Measurements from ENCODE around the gene SEMA3E. TPM values are rescaled to one million over a fixed set of nuclear protein-coding genes. Genes with fewer than 3 reads are reported as not detected.

The SEMA3E gene
- total RNA-seq (not detected), polyA plus RNA-seq (not detected), total RNA-seq (not detected)

DNA sequence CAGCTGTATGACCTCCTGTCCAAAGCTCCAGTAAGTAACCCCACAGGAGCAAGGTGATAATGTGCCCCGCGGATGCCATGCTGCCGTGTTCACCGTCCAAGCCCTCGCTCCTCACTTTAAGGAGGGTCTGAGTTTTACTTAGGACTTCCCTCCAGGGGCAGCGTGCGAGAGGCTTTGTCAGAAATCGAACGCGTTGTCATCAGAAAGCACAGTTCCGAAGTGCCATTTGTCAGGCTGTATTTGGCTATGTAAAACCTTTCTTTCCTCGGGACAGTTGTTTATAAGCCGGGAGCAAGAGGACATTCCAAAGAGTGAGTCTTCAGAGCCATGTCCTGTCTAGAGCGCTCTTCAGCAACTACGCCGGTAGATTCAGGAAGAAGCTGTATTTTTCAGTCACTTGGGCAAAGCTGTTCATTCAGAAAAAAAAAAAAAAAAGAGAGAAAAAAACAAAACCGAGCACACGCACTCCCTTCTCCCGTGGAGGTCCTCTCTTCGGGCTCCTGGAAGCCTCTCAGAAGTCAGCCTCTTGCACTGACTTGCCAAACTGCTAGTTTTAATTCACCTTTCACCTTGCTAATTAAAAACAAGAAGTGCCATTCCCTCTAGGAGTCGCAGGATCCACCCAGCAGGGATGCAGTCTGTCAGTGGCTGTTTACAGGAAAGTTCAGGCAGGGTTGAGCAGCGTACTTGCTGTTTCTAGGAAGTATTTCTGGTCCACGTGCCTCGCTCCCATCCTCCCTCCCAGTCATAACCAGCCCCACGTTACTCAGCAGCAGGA lies at the start of gene SEMA3E:
Gene SEMA3E (minus strand): TSS at position 676 of the 778 bp plus-strand sequence.
- no peaks in the 10 kb centered on the region for H3K27me3 ChIP-seq (ENCODE audit: control insufficient read depth in 2 of 2, insufficient read depth in 2 of 2, low read length in 2 of 2)
- no peaks in the 10 kb centered on the region for H3K9me3 ChIP-seq (ENCODE audit: control insufficient read depth in 2 of 3, low read length in 3 of 3)
- Mint-ChIP-seq H3K4me3 (no peak within 1 kb of the TSS), H3K9me3 (peaks cover 0 to 5% (median 0%) of the 10 kb centered on the region in 11 donors), H3K4me1 (no peaks in the 10 kb centered on the region), H3K27ac (no peak within 1 kb of the TSS), H3K36me3 (no peaks in the 10 kb centered on the region), H3K27me3 (peaks cover 8 to 15% (median 13%) of the 10 kb centered on the region in 5 donors)
- no peaks in the 10 kb centered on the region for H3K36me3 ChIP-seq (ENCODE audit: control insufficient read depth in 2 of 3, insufficient read depth in 3 of 3, low read length in 3 of 3)
- ChIA-PET POLR2A (no interaction called here), CTCF (no interaction called here)
- no peak within 1 kb of the TSS for H3K27ac ChIP-seq (ENCODE audit: low read depth, low read length)
- ATAC-seq (no peak), DNase-seq (no peak)
- no peaks in the 10 kb centered on the region for H3K4me1 ChIP-seq (ENCODE audit: control insufficient read depth in 2 of 2, insufficient read depth in 2 of 2, low read length in 2 of 2)
- H3K4me3 ChIP-seq (ENCODE audit: low read length), result no peak within 1 kb of the TSS
- intact Hi-C loops (cut with micrococcal nuclease), result no loop called here

DNA sequence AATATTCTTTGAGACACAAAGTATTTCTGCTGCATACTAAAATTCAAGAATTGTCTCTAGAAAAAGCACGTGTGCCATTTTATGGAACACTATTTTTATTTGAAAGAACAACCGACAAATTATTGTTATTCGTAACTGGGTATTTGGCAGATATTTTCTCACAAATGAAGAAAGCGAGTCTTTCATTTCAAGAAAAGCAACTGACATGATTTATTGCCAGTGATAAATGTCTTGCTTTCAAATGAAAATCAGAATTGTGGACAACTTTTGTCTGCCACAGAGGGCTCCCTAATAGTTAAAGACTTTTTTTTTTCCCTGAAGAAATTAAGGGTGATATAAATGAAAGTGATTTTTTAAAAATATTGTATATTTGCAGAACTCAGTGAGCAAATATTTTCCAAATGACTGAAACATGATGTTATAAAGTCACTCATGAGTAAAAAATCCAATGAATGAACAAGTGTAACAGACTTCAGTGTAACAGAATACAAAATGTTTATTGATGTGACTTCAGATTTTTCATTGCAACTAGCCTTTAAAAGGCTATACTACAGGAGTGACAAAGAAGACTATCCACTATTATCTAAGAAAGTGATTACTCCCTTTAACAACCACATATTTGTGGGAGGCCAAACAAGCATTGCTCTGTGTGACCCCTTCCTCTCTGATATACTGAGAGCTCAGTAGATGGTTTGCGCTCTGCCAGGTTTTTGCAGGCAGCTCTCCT lies 49.0 kb upstream of the SEMA3E start:
- Histone ChIP-seq H3K4me3 (ENCODE audit: low read length) (no peak overlapping the region), H3K27me3 (ENCODE audit: control insufficient read depth in 2 of 2, insufficient read depth in 2 of 2, low read length in 2 of 2) (no peaks in the 10 kb centered on the region), H3K9me3 (ENCODE audit: control insufficient read depth in 2 of 3, low read length in 3 of 3) (no peaks in the 10 kb centered on the region), H3K4me1 (ENCODE audit: control insufficient read depth in 2 of 2, insufficient read depth in 2 of 2, low read length in 2 of 2) (no peaks in the 10 kb centered on the region), H3K36me3 (ENCODE audit: control insufficient read depth in 2 of 3, insufficient read depth in 3 of 3, low read length in 3 of 3) (no peaks in the 10 kb centered on the region), H3K27ac (ENCODE audit: low read depth, low read length) (no peak overlapping the region)
- ChIA-PET CTCF (no interaction called here), POLR2A (no interaction called here)
- intact Hi-C loops (cut with micrococcal nuclease), result no loop called here
- ATAC-seq (no peak), DNase-seq (no peak)
- Mint-ChIP-seq H3K27ac (no peak overlapping the region), H3K4me3 (no peak overlapping the region), H3K27me3 (no peaks in the 10 kb centered on the region), H3K4me1 (no peaks in the 10 kb centered on the region), H3K36me3 (no peaks in the 10 kb centered on the region), H3K9me3 (peaks cover 0 to 8% (median 4%) of the 10 kb centered on the region in 11 donors)

DNA sequence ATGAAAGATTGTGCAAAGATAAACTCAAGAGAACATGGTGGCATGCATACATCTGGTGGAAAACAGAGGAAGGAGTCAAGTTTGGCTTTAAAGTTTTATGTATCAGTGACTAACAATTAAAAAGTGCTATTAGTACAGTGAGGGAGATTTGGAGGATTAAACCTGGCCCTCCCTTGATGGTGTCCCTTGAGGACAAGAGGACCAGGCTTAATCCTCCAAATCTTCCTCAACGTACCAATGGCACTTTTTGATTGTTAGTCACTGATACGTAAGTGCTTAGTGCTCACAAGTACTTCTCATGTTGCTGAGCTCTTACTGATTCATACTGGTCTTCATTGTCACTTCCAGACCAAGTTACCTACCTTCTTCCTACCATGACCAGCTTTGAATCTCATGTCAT lies 47.2 kb upstream of the SEMA3E start:
- Mint-ChIP-seq H3K27me3 (no peaks in the 10 kb centered on the region), H3K27ac (no peak overlapping the region), H3K9me3 (peaks cover 0 to 8% (median 1%) of the 10 kb centered on the region in 11 donors), H3K4me3 (no peak overlapping the region), H3K4me1 (no peaks in the 10 kb centered on the region), H3K36me3 (no peaks in the 10 kb centered on the region)
- ATAC-seq (no peak), DNase-seq (no peak)
- Histone ChIP-seq H3K4me3 (ENCODE audit: low read length) (no peak overlapping the region), H3K4me1 (ENCODE audit: control insufficient read depth in 2 of 2, insufficient read depth in 2 of 2, low read length in 2 of 2) (no peaks in the 10 kb centered on the region), H3K36me3 (ENCODE audit: control insufficient read depth in 2 of 3, insufficient read depth in 3 of 3, low read length in 3 of 3) (no peaks in the 10 kb centered on the region), H3K27me3 (ENCODE audit: control insufficient read depth in 2 of 2, insufficient read depth in 2 of 2, low read length in 2 of 2) (no peaks in the 10 kb centered on the region), H3K9me3 (ENCODE audit: control insufficient read depth in 2 of 3, low read length in 3 of 3) (no peaks in the 10 kb centered on the region), H3K27ac (ENCODE audit: low read depth, low read length) (no peak overlapping the region)
- ChIA-PET CTCF (no interaction called here), POLR2A (no interaction called here)
- intact Hi-C loops (cut with micrococcal nuclease), result no loop called here

GRCh38 chr7:83695128-83695960 lies 46.4 kb upstream of the SEMA3E start:
- H3K4me3 ChIP-seq (ENCODE audit: low read length), result no peak overlapping the region
- Mint-ChIP-seq H3K36me3 (no peaks in the 10 kb centered on the region), H3K27me3 (no peaks in the 10 kb centered on the region), H3K4me3 (no peak overlapping the region), H3K27ac (no peak overlapping the region), H3K9me3 (peaks cover 0 to 8% (median 4%) of the 10 kb centered on the region in 11 donors), H3K4me1 (peaks cover 0 to 1% (median 0%) of the 10 kb centered on the region in 7 donors)
- ChIA-PET CTCF (no interaction called here), POLR2A (no interaction called here)
- DNase-seq (no peak), ATAC-seq (no peak)
- no peaks in the 10 kb centered on the region for H3K36me3 ChIP-seq (ENCODE audit: control insufficient read depth in 2 of 3, insufficient read depth in 3 of 3, low read length in 3 of 3)
- H3K27ac ChIP-seq (ENCODE audit: low read depth, low read length), result no peak overlapping the region
- no peaks in the 10 kb centered on the region for H3K9me3 ChIP-seq (ENCODE audit: control insufficient read depth in 2 of 3, low read length in 3 of 3)
- H3K27me3 ChIP-seq (ENCODE audit: control insufficient read depth in 2 of 2, insufficient read depth in 2 of 2, low read length in 2 of 2), result no peaks in the 10 kb centered on the region
- no peaks in the 10 kb centered on the region for H3K4me1 ChIP-seq (ENCODE audit: control insufficient read depth in 2 of 2, insufficient read depth in 2 of 2, low read length in 2 of 2)
- intact Hi-C loops (cut with micrococcal nuclease), result no loop called here

- Mint-ChIP-seq H3K27ac (no peak overlapping the region), H3K27me3 (no peaks in the 10 kb centered on the region), H3K4me1 (peaks cover 0 to 1% (median 0%) of the 10 kb centered on the region in 7 donors), H3K9me3 (peaks cover 0 to 8% (median 1%) of the 10 kb centered on the region in 11 donors), H3K4me3 (no peak overlapping the region), H3K36me3 (no peaks in the 10 kb centered on the region)
- Histone ChIP-seq H3K36me3 (ENCODE audit: control insufficient read depth in 2 of 3, insufficient read depth in 3 of 3, low read length in 3 of 3) (no peaks in the 10 kb centered on the region), H3K9me3 (ENCODE audit: control insufficient read depth in 2 of 3, low read length in 3 of 3) (no peaks in the 10 kb centered on the region), H3K27me3 (ENCODE audit: control insufficient read depth in 2 of 2, insufficient read depth in 2 of 2, low read length in 2 of 2) (no peaks in the 10 kb centered on the region), H3K4me3 (ENCODE audit: low read length) (no peak overlapping the region), H3K4me1 (ENCODE audit: control insufficient read depth in 2 of 2, insufficient read depth in 2 of 2, low read length in 2 of 2) (no peaks in the 10 kb centered on the region), H3K27ac (ENCODE audit: low read depth, low read length) (no peak overlapping the region)
- DNase-seq, result no peak
- intact Hi-C loops (cut with micrococcal nuclease), result no loop called here
- ChIA-PET CTCF (no interaction called here), POLR2A (no interaction called here)
- ATAC-seq, result no peak
Measured at GRCh38 chr7:83693256-83693655, 44.3 kb upstream of the SEMA3E start.

GRCh38 chr7:83691095-83691494 lies 42.2 kb upstream of the SEMA3E start:
- Histone ChIP-seq H3K4me3 (ENCODE audit: low read length) (no peak overlapping the region), H3K27me3 (ENCODE audit: control insufficient read depth in 2 of 2, insufficient read depth in 2 of 2, low read length in 2 of 2) (no peaks in the 10 kb centered on the region), H3K9me3 (ENCODE audit: control insufficient read depth in 2 of 3, low read length in 3 of 3) (no peaks in the 10 kb centered on the region), H3K27ac (ENCODE audit: low read depth, low read length) (no peak overlapping the region), H3K36me3 (ENCODE audit: control insufficient read depth in 2 of 3, insufficient read depth in 3 of 3, low read length in 3 of 3) (no peaks in the 10 kb centered on the region), H3K4me1 (ENCODE audit: control insufficient read depth in 2 of 2, insufficient read depth in 2 of 2, low read length in 2 of 2) (no peaks in the 10 kb centered on the region)
- ChIA-PET CTCF (no interaction called here), POLR2A (no interaction called here)
- peaks cover 0 to 8% (median 0%) of the 10 kb centered on the region in 11 donors for H3K9me3 Mint-ChIP-seq
- H3K4me3 Mint-ChIP-seq, result no peak overlapping the region
- no peak for ATAC-seq
- H3K27ac Mint-ChIP-seq, result no peak overlapping the region
- no peaks in the 10 kb centered on the region for H3K36me3 Mint-ChIP-seq
- DNase-seq, result no peak
- intact Hi-C loops (cut with micrococcal nuclease), result no loop called here
- peaks cover 0 to 1% (median 0%) of the 10 kb centered on the region in 7 donors for H3K4me1 Mint-ChIP-seq
- H3K27me3 Mint-ChIP-seq, result no peaks in the 10 kb centered on the region
